ENCODE data around the gene ZNF423.
A peak's percentile ranks its signal among the peaks of the same experiment; 100 is the strongest.

The ZNF423 gene

GRCh38 chr16:49671333-49671732 is 184.6 kb downstream of the ZNF423 start:
- no peak for DNase-seq (ENCODE audit: low read depth)
- H3K9ac ChIP-seq (ENCODE audit: low read length): no peak overlapping the region
- H3K9me3 ChIP-seq (ENCODE audit: control insufficient read depth, low read length): no peaks in the 10 kb centered on the region

DNA sequence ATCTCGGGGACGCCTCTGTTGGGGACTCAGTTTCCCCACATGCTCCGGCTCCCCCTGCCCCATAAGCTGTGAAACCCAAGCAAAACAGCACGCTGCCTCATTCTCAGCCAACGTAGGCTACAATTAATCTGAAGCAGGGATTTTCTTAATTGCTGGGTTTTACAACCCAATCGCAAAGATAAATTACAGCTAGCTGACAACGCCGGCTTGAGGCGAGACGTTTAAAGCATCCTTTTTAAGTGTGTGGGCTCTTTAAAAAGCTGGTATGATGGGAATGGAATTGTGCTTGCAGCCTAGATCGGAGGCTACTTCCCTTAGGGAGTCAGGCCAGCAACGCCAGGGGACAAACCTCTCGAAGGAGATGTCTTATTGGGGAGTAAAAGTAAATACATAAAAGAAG is 185.3 kb downstream of the ZNF423 start:
- Histone ChIP-seq H3K27me3 (replicated peaks; ENCODE audit: control insufficient read depth, insufficient read depth, low read length) (peaks cover 5% of the 10 kb centered on the region), H3K9me3 (ENCODE audit: control insufficient read depth, low read length) (no peaks in the 10 kb centered on the region), H3K4me1 (ENCODE audit: control insufficient read depth, insufficient read depth, low read length) (no peaks in the 10 kb centered on the region), H3K36me3 (ENCODE audit: control insufficient read depth, insufficient read depth, low read length, severe bottlenecking) (no peaks in the 10 kb centered on the region), H3K4me3 (ENCODE audit: low read length) (no peak overlapping the region), H3K9ac (ENCODE audit: low read length) (no peak overlapping the region)
- no peak for DNase-seq (ENCODE audit: low read depth)

More at GRCh38 chr16:49671333-49671732, 184.6 kb downstream of the ZNF423 start:
- Histone ChIP-seq H3K4me1 (ENCODE audit: control insufficient read depth, insufficient read depth, low read length) (no peaks in the 10 kb centered on the region), H3K4me3 (ENCODE audit: low read length) (no peak overlapping the region), H3K36me3 (ENCODE audit: control insufficient read depth, insufficient read depth, low read length, severe bottlenecking) (no peaks in the 10 kb centered on the region), H3K27me3 (replicated peaks; ENCODE audit: control insufficient read depth, insufficient read depth, low read length) (peaks cover 5% of the 10 kb centered on the region)

DNA sequence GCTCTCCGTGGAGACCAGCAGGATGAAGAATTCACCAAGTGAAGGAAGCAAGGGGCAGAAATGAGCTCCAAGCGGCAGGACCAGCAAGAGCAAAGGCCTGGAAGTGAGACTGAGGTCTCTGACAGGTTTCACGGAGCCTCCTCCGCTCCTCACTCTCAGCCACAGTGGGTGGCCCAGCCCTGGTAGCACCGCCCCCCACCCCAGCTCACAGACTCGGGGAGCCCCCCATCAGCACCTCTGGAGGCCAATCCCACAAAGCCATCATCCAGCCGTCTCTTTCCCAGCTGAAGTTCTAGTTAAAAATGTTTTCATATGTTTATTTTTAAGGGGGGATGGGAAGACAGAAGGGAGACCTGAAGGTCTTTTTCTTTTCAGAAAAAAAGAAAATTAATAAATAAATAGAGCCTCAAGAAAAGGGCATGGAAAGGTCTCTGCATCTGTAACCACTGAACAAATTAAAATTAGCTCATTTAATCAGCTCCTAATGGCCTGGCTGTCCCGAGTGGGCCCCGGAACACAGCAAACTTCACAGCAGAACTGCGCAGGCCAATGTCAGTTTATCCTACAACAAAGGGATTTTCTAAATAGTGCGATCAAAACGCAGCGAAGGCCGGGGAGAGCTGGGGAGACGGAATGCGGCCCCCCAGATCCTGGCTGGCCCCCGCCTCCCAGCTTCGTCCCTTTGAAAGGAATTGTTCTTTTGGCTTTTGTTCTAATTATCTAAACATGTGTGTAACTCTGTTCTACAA is 190.3 kb downstream of the ZNF423 start:
- H3K36me3 ChIP-seq (ENCODE audit: control insufficient read depth, insufficient read depth, low read length, severe bottlenecking): no peaks in the 10 kb centered on the region
- H3K9ac ChIP-seq (ENCODE audit: low read length): no peak overlapping the region
- no peak overlapping the region for H3K4me3 ChIP-seq (ENCODE audit: low read length)
- DNase-seq (ENCODE audit: low read depth): no peak
- H3K4me1 ChIP-seq (ENCODE audit: control insufficient read depth, insufficient read depth, low read length): peaks cover 16% of the 10 kb centered on the region
- peaks cover 5% of the 10 kb centered on the region for H3K27me3 ChIP-seq (replicated peaks; ENCODE audit: control insufficient read depth, insufficient read depth, low read length)
- no peaks in the 10 kb centered on the region for H3K9me3 ChIP-seq (ENCODE audit: control insufficient read depth, low read length)

- no peak for DNase-seq (ENCODE audit: low read depth)
- Histone ChIP-seq H3K9me3 (ENCODE audit: control insufficient read depth, low read length) (no peaks in the 10 kb centered on the region), H3K36me3 (ENCODE audit: control insufficient read depth, insufficient read depth, low read length, severe bottlenecking) (no peaks in the 10 kb centered on the region), H3K4me1 (ENCODE audit: control insufficient read depth, insufficient read depth, low read length) (peaks cover 16% of the 10 kb centered on the region), H3K9ac (ENCODE audit: low read length) (peak overlapping the region; percentile 54), H3K4me3 (ENCODE audit: low read length) (peak overlapping the region; percentile 29), H3K27me3 (replicated peaks; ENCODE audit: control insufficient read depth, insufficient read depth, low read length) (peaks cover 1% of the 10 kb centered on the region)
These were observed 191.4 kb downstream of the ZNF423 start for GRCh38 chr16:49664221-49665215.

GRCh38 chr16:49663081-49664065 is 192.5 kb downstream of the ZNF423 start:
- DNase-seq (ENCODE audit: low read depth): peak; percentile 19

DNA sequence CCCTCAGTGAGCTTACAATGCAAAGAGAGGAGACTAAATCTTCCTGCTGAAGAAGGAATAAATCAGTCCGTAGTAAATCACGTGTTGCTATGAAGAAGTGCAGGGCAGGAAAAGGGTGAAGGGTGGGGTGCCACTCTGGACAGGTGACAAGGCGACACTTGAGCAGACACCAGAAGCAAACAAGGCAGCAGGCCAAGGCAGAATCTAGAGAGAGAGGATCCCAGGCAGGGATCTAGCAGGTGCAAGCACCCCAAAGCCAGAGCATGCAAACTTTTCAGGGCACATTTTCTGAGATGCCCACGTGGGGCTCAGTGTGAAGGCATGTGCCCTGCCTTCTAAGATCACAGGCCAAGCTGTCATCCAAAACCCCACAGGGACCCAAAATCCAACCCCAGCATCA is 193.3 kb downstream of the ZNF423 start:
- no peak overlapping the region for H3K4me3 ChIP-seq (ENCODE audit: low read length)
- H3K9me3 ChIP-seq (ENCODE audit: control insufficient read depth, low read length): no peaks in the 10 kb centered on the region
- H3K36me3 ChIP-seq (ENCODE audit: control insufficient read depth, insufficient read depth, low read length, severe bottlenecking): no peaks in the 10 kb centered on the region
- no peak for DNase-seq (ENCODE audit: low read depth)
- no peak overlapping the region for H3K9ac ChIP-seq (ENCODE audit: low read length)
- H3K4me1 ChIP-seq (ENCODE audit: control insufficient read depth, insufficient read depth, low read length): peaks cover 16% of the 10 kb centered on the region
- no peaks in the 10 kb centered on the region for H3K27me3 ChIP-seq (replicated peaks; ENCODE audit: control insufficient read depth, insufficient read depth, low read length)

More at GRCh38 chr16:49663081-49664065, 192.5 kb downstream of the ZNF423 start:
- Histone ChIP-seq H3K27me3 (replicated peaks; ENCODE audit: control insufficient read depth, insufficient read depth, low read length) (no peaks in the 10 kb centered on the region), H3K4me1 (ENCODE audit: control insufficient read depth, insufficient read depth, low read length) (peaks cover 16% of the 10 kb centered on the region), H3K36me3 (ENCODE audit: control insufficient read depth, insufficient read depth, low read length, severe bottlenecking) (no peaks in the 10 kb centered on the region), H3K4me3 (ENCODE audit: low read length) (peak overlapping the region; percentile 29), H3K9ac (ENCODE audit: low read length) (peak overlapping the region; percentile 54), H3K9me3 (ENCODE audit: control insufficient read depth, low read length) (no peaks in the 10 kb centered on the region)

DNA sequence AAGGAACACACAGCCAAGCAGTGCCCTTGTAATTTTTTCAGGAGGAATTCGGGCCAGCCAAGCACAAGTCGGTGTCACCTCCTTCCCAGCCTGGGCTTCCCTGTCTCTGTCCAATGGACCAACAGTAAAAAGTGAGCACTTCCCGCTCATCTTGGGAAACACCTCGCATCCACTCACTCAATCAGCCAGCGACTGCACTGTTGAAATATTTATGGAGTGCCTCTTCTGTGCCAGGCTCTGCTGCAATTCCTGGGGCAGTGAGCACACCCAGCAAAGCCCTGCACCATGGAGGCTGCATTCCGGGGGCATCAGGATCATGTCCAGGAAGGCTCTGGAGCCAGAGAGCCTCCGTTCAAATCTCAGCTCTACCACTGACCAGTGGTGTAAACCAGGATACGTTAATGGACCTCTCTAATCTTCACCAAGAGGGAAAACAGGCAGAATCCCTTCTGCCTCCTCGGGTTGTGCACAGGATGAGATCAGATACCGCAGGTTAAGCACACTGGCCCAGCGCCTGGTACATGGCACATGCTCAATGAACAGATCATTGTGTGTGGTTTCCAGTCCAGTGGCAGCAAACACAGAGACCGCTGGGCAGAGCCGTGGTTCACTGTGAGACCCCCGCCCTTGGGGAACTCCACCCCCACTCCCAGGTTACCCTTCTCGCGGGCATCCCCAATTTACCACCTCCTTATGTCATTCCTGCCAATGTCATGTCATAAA is 194.3 kb downstream of the ZNF423 start:
- Histone ChIP-seq H3K9me3 (ENCODE audit: control insufficient read depth, low read length) (no peaks in the 10 kb centered on the region), H3K36me3 (ENCODE audit: control insufficient read depth, insufficient read depth, low read length, severe bottlenecking) (no peaks in the 10 kb centered on the region), H3K9ac (ENCODE audit: low read length) (no peak overlapping the region), H3K4me1 (ENCODE audit: control insufficient read depth, insufficient read depth, low read length) (peaks cover 16% of the 10 kb centered on the region), H3K27me3 (replicated peaks; ENCODE audit: control insufficient read depth, insufficient read depth, low read length) (no peaks in the 10 kb centered on the region), H3K4me3 (ENCODE audit: low read length) (no peak overlapping the region)
- peak; percentile 10 for DNase-seq (ENCODE audit: low read depth)

DNA sequence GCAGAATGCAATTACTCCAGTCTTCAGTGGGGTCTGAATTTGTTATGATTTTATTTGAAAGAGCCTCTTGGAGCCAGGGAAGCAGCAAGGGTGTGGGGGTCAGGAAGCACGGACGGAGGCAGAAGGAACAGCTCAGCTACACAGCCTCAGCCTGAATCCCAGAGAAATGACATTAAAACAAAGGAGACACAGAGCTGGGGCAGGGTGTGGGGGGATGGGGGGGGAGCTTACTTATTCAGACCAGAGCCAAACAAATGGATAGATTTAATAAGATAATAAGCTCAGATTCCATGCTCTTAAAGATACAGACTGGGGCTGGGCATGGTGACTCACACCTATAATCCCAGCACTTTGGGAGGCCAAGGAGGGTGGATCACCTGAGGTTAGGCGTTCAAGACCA is 195.3 kb downstream of the ZNF423 start:
- DNase-seq (ENCODE audit: low read depth): no peak
- no peak overlapping the region for H3K4me3 ChIP-seq (ENCODE audit: low read length)

GRCh38 chr16:49659356-49659755 is 196.6 kb downstream of the ZNF423 start:
- H3K9me3 ChIP-seq (ENCODE audit: control insufficient read depth, low read length): no peaks in the 10 kb centered on the region
- no peak overlapping the region for H3K4me3 ChIP-seq (ENCODE audit: low read length)
- no peaks in the 10 kb centered on the region for H3K27me3 ChIP-seq (replicated peaks; ENCODE audit: control insufficient read depth, insufficient read depth, low read length)
- no peaks in the 10 kb centered on the region for H3K36me3 ChIP-seq (ENCODE audit: control insufficient read depth, insufficient read depth, low read length, severe bottlenecking)
- DNase-seq (ENCODE audit: low read depth): peak; percentile 9
- no peak overlapping the region for H3K9ac ChIP-seq (ENCODE audit: low read length)
- H3K4me1 ChIP-seq (ENCODE audit: control insufficient read depth, insufficient read depth, low read length): peaks cover 16% of the 10 kb centered on the region

More for the DNA sequence above, 195.3 kb downstream of the ZNF423 start:
- Histone ChIP-seq H3K4me1 (ENCODE audit: control insufficient read depth, insufficient read depth, low read length) (peaks cover 16% of the 10 kb centered on the region), H3K9ac (ENCODE audit: low read length) (no peak overlapping the region), H3K36me3 (ENCODE audit: control insufficient read depth, insufficient read depth, low read length, severe bottlenecking) (no peaks in the 10 kb centered on the region), H3K27me3 (replicated peaks; ENCODE audit: control insufficient read depth, insufficient read depth, low read length) (no peaks in the 10 kb centered on the region), H3K9me3 (ENCODE audit: control insufficient read depth, low read length) (no peaks in the 10 kb centered on the region)

DNA sequence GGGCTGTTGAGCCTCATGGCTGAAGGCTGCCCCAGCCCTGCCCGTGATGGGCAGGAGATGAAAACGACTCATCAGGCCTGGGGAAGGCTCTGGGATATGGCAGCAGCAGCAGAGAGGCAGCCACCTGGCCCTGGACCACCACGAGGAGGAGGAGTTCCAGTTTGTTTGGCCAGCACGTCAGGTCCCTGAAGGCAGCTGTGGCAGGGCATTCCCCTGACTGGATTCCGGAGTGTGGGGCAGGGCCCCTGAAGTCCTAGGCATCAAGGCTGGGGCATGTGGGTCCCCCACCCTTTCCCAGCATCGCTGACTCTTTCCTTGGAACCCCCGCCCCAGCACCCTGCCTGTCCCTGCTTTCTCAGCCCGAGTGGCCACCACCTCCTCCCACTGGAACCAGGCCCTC is 197.4 kb downstream of the ZNF423 start:
- no peak overlapping the region for H3K9ac ChIP-seq (ENCODE audit: low read length)
- no peak for DNase-seq (ENCODE audit: low read depth)
- H3K27me3 ChIP-seq (replicated peaks; ENCODE audit: control insufficient read depth, insufficient read depth, low read length): no peaks in the 10 kb centered on the region
- H3K4me3 ChIP-seq (ENCODE audit: low read length): no peak overlapping the region
- peaks cover 8% of the 10 kb centered on the region for H3K4me1 ChIP-seq (ENCODE audit: control insufficient read depth, insufficient read depth, low read length)
- H3K9me3 ChIP-seq (ENCODE audit: control insufficient read depth, low read length): no peaks in the 10 kb centered on the region
- no peaks in the 10 kb centered on the region for H3K36me3 ChIP-seq (ENCODE audit: control insufficient read depth, insufficient read depth, low read length, severe bottlenecking)
